NCI-H2107 treated with DMSO at 0.1 percent for 48 hours (cell line): ENCODE data around the gene TOE1.

Experiments
- DNase-seq: peaks from one replicate; lab custom pipeline; 2025; ENCODE audit not compliant: unreplicated experiment; lab: John Stamatoyannopoulos, UW

The TOE1 gene

DNA sequence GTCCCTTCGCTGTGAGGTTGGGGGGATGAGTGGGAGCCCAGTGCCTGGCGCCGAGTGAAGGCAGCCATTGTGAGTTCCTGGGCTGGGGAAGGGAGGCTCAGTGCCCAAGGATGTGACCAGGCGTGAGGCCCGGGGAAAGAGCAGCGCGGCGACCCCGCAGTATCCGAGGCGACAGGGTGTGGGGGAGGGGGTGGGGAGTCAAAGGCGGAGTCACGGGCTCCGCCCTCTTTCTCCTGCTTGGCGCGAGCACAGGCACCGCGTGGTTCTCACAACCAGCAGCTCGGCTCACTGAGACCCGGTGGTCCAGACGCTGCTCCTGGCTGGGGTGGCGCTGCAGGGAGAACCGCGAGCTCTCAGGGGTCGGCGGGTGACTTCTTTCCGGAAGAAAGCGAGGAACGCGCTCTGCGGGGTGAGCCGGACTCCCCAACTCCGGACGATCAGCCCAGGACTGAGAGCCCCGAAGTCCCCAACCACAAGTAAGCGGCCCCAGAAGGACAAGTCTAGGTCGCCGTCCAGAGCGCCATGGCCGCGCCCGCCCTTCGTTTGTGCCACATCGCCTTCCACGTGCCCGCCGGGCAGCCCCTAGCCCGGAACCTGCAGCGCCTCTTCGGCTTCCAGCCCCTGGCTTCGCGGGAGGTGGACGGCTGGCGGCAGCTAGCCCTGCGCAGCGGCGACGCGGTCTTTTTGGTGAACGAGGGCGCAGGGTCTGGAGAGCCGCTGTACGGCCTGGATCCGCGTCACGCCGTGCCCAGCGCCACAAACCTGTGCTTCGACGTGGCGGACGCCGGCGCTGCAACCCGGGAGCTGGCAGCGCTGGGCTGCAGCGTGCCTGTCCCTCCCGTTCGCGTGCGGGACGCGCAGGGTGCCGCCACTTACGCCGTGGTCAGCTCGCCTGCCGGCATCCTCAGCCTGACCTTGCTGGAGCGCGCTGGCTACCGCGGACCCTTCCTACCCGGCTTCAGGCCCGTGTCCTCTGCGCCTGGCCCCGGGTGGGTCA, 13.0 kb upstream of the TOE1 start, which contains the start of gene HPDL:
Gene HPDL, plus strand, starts transcription at position 269 of the 997 bp plus-strand sequence. Its CDS starts 254 bp downstream, at position 523.
- DNase-seq = no peak

DNA sequence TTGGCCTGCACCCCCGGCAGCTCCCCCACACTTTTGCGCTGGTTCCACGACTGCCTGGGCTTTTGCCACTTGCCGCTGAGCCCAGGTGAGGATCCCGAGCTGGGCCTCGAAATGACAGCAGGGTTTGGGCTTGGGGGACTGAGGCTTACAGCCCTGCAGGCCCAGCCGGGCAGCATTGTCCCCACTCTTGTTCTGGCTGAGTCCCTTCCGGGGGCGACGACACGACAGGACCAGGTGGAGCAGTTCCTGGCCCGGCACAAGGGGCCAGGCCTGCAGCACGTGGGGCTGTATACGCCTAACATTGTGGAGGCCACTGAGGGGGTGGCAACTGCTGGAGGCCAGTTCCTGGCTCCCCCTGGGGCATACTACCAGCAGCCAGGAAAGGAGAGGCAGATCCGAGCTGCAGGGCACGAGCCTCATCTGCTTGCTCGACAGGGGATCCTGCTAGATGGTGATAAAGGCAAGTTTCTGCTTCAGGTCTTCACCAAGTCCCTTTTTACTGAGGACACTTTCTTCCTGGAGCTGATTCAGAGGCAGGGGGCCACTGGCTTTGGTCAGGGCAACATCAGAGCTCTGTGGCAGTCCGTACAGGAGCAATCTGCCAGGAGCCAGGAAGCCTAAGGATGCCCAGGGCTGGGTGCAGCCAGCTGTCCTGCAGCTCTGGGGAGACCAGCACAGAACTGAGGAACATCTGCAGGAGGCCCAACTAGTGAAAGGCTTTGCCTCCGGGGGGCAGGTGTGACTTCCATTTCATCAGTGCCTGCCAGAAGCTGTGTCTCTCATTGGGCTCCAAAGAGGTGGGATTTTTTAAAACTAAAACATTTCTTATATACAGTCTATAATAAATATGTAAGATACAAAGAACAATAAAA, 12.1 kb upstream of the TOE1 start:
- no peak for DNase-seq

DNA sequence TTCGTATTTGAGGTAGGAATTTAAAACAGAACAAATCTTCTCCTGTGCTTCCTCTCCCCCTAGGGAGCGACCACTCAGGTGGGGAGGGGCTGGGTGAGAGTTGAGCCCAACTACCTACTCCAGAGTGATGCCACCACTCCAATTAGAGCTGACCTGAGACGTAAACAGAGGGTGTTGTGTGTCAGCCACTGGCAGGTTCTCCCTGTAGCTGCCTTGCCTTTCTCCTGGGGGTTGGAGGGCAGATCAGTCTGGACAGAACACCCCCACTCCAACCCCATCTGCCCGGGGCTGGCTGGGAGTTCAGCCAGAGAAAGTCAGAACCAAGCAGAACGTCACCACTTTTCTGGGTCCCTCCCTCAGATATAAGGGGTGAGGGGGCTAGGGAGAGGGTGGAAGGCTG, 11.3 kb upstream of the TOE1 start:
- DNase-seq = no peak

DNA sequence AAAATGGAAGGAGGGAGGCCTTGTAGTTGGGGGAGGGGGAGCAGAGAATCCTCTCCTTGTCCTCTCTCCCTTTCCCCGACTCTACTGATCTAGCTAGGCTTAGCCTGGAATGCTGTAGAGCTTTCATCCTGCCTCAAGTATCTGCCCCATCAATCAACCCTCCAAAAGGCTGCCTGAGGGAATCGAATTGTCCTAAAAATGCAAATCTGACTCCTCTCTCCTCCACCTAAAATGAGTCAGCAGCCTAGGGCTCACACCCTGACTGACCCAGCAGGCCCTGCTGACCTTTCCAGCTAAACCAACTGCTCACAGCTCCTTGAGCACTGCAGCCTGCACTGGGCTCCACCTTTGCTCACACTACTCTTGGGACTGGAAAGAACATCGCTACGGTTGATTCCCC, 10.5 kb upstream of the TOE1 start:
- no peak for DNase-seq

DNA sequence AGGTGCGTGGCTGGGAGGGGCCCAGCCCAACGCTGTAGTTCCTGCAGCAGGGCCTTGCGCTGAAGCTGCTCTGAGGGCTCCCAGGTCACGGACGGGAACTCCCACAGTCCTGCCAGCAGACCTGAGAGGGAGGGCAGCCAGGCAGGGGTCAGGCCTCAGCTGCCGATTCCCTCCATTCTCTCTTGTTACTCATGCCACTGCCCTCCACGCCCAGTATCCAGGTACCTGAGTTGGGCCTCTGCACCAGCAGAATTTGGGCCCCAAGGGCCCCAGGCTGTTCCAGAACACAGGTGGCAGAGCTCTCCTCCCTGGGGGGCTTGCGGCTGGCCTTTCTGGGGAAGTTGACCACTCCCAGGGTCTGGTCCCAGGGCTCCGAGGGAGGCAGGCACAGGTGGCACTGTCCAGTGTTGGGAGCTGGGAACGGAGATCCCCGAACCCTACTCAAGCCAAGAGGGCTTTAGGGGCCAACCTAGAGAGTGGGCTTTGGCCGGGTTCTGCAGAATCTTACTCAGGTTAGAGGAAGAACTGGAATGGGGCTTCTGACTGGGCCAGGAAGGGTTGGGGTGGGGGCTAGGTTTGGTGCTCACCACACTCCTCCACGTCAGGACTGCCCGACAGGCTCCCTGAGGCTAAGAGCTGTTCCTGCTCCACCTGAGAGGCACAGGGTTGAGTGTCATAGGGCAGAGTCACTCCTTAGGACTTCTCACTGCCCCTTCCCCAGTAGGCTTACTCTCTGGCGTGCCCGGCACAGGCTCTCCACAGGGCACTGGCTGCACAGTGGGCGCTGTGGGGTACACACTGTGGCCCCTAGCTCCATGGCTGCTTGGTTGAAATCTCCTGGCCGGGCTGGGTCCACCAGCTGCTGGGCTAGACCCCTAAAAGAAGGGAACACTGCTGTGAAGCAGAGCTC, 8.3 kb upstream of the TOE1 start:
- no peak for DNase-seq

DNA sequence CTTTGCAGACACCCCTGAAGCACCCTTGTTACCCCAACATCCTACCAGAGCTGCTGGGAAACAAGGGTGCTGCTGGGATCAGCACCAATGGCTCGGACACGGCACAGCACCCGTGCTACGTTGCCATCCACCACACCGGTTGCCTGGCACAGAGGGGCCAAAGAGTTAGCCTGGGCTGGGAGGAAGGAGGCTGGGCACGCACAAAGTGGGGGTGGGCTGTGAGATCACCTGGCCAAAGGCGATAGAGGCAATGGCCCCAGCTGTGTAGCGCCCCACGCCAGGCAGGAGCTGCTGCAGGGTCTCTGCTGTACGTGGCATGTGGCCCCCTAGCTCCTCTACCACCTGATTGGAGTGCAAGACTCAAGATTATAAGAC, 7.6 kb upstream of the TOE1 start:
- no peak for DNase-seq

DNA sequence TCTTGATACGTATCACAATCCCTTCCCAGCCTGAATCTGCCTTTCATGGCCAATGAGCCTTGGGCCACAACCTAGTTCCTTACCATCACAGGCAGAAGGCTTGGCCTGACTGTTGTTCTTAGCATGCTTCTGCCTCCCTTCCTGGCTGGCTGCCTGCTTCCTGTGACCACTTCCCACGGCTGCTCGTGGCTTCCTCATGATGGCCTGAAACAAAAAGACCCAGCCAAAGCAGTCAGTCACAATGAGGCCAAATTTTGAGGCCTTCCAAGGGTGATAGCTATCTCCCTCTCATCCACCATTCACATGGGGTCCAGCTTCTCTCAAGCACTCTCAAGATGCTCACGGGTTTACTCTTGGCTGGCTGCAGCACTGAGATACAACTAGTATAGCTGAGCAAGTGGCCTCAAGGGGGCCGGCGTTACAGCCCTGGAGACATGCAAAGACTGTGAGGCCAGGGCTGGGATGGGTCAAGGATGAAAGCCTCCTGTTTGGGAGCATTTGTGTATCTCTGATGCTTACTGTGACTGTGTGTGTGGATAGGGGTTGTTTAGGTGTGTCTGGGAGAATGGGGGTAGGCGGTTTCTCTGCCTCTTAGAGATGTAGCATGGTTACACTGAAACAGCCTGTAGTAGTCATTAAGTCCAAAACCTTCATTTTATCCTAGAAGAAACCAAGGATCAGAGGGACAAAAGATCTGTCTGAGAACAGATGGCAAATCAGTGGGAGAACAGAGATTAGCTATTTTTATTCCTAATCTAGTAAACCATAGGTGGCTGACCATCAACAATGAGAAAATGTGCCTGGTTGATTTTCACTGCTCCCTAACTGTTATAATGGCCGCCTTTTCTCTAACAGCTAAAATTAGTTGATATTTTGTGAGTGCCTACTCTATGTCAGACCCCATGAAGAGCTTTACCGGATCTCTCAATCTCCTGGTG, 5.4 kb upstream of the TOE1 start:
- DNase-seq = no peak

DNA sequence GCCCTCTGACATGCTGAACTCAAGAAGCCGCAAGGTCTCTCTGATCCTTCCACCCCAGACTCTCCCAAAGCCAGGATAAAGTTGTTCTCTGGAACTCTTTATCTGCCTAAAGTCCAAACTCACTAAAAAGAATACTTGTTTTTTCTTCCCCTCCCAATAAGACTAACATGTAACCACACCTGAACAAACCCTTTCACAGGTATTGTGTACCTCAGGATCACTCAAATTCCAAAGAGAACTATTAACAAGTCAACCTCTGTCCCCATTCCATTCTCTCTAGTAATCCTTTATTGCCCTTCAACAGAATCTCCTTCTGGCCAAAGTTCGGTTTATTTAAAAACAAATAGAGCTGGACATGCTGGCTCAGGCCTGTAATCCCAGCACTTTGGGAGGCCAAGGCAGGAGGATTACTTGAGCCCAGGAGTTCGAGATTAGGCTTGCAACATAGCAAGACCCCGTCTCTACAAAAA, 4.1 kb upstream of the TOE1 start:
- no peak for DNase-seq

DNA sequence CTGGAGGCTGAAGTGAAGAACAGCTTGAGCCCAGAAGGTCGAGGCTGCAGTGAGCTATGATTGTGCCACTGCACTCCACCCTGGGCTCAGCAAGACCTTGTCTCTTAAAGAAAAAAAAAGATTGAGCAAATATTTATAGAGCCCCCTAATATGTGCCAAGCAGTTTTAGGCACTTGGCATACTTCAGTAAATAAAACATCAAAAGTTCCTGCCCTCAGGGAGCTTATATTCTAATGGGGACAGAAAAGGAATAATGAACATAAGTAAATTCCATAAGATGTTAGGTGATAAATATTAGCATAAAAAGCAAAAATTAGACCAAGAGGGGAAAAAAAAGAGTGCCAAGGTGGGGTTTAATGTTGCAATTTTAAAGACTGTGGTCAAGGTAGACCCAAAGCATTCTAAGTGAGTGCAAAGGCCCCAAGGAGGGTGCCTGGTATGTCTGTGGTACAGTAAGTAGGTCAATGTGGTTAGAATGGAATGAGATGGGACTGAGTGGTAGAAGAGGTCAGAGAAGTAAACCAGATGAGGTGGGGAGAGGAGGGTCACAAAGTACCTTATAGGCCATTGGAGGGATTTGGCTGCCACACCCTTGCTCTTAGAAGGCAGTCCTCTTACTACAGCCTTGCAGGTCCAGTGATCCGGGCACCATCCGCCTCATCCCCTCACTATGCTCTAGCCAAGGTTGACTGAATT, 2.2 kb upstream of the TOE1 start:
- no peak for DNase-seq

DNA sequence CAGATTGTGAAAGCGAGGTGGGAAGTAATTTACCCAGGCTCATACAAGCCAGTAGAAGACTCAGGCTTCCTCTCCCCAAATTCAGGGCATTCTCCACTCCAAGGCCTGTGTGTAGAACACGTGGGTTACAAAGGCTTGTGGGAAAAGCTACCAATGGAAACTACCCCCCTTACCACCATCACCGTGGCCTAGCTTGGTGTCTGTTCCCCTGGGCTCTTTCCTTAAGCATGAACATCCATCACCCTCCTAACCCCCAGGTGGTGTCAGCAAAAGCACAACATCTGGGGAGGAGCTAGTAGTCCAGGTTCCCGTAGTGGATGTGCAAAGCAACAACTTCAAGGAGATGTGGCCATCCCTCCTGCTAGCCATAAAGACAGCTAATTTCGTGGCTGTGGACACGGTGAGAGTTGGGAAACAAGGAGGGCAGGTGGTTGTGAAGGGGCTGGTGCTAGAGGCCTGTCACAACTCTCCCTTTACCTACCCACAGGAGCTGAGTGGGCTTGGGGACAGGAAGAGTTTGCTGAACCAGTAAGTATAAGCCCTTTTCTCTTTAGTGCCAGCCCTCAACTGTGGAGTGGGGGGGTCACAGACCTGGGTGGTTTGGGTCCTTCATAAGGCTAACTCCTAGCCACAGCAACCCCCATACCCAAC, 971 bp downstream of the TOE1 start:
- DNase-seq = peak; percentile 13

DNA sequence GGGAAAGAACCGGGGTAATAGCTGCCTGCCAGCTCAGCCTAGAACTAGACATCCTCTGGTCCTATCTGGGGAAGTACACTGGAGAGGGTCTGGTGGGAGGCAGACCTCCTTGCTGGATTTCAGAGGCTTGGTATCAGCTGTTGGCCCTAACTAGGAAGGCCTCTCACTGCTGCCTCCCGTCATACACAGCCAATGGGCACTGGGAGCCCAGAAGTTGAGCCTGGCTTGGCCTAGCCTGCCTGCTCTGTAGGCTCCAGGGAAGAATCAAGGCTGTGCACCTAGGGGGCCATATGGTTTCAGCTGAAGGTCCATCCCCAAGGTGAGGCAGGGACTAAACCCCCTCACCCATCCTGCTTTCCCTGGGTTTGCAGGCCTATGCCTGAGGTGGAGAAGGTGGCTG, 4.5 kb downstream of the TOE1 start:
- DNase-seq = no peak

DNA sequence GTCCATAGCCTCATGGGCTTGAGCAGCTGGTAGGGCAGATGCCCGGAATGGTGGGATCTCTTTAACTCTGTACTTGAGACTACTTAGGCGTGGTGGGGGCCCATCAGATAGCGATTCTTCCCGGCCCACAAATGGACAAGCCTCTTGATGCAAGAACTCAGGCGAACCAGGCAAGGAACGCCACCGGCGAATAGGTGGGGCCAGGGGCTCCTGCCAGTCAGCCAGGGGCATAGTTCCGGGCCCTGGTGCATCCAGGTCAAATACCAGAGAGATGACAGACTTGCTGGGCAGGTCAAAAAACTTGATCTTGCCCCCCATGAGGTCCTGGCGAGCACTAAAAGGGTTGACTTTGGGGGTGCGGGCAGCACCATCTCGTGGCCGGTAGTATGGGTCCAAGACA, 5.0 kb downstream of the TOE1 start:
- no peak for DNase-seq

DNA sequence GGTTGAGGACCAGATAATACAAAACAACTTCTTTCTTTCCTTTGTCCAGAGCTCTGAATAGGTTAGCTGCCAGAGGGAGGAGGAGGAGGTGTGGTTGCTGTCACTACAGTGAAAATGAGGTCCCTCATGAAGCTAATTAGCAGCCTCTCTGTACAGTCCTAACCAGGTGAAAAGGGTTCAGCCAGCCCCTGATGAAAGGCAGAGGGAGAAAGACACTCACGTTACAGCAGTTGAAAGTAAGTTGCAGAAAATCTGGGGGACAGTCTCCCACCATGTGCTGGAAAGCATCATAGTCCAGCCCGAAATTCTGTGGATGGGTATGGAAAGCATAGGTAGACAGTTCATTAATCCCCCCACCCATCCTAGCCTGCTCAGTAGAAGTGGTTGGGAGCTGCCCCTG, 6.5 kb downstream of the TOE1 start:
- DNase-seq = no peak

DNA sequence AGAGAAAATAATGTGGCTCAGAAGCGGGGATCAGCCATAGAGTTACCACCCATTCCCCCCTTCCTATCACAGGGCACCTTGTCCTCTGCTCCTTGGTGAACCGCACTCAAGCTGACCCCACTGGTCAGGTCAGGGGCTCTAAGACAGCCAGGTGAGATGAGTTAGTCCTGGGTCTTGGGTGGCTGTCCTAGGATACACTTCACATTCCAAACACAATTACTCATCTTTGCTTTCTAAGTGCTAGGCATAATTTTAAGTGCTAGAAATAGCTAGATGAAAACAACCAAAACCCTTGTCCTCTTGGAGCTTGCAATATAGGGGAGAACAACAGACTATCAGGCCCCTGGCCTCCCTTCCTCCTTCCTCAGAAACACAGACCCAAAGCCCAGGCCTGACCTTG, 8.1 kb downstream of the TOE1 start:
- no peak for DNase-seq

DNA sequence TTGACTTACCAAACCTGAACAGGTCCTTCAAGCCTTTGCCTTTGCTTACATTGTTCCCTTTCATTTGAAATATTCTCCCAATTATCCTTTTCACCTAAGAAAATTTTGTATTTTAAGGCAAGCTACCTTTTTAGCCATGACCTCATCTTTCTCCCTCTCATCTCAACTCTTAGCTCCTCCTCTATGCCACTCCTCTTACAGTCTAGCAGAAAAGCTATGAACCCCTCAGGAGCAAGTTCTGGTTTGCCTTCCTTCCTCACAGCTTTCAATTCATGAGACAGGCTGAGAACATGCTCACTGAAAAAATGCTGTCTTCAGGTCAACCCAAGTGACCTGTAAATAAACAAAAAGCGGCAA, 8.6 kb downstream of the TOE1 start:
- no peak for DNase-seq

DNA sequence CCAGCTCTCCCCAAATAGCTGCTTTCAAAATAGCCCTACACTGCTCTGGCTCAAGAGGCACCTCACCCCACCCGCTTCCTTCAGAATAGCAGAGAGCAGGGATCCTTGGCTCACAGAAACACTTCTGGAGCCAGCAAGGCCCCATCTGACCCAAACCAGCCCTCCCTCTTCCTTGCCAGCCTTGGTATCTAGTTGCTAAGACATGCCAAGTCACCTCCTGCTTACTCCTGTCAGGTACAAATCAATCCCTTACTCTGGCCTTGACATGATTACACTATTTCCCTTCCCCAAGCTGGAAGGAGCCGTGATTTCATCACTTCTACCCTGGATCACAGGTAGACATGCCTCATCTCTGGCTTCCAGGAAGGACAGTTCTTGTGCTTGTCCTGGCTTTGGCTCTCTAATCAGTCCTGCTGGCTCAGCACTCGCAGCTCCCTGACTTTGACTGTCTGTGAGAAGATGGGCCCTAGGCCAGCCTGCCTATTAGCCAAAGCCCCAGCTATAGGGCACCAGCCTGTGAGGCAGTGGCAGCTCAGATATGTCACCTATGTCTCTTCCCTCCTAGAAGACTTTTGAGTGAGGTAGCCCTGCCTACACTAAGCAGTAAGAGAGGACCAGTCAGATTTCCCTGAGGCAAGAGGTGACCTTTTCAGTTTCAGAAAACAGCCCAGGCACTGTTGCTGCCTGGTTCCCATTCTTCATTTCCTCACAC, 9.2 kb downstream of the TOE1 start:
- DNase-seq = no peak

DNA sequence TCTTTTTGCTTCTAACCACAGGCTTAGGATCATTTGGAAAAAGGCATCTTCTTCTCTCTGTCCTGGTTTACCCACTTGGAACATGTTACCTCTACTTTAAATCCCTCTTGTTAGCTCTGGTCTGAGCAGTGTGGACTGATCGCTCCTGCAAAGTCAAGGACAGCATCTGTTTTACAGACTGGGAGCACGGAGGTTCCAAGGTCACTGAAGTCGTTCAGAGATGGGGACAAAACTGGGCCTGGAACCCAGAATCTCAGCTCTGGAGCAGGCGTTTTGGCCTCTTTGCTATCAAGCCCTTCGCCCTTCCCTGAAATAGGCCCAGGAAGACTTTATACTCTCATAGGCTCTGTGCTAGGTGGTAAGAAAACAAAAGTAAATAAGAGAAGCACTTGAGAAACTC, 11.5 kb downstream of the TOE1 start:
- DNase-seq = no peak

DNA sequence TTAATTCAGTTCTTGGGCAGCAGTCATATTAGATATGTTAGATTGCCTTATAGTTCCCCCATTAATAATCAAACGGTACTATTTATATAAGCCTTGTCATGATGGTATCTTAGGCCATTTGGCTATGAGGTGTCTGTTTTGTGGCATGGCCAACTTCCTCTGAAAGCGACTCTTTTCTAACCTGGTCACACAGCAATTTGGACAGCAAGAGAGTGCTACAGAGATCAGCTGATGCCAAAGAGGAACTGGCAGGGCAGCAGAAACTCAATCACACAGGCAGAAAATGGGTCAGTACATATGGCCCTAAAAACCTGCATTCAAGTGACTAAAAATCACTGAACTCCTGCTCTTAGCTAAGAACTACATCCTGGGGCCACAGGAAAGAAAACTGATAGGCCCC, 13.7 kb downstream of the TOE1 start:
- no peak for DNase-seq
